ENCODE results near the gene SLF2.

SLF2 gene

DNA sequence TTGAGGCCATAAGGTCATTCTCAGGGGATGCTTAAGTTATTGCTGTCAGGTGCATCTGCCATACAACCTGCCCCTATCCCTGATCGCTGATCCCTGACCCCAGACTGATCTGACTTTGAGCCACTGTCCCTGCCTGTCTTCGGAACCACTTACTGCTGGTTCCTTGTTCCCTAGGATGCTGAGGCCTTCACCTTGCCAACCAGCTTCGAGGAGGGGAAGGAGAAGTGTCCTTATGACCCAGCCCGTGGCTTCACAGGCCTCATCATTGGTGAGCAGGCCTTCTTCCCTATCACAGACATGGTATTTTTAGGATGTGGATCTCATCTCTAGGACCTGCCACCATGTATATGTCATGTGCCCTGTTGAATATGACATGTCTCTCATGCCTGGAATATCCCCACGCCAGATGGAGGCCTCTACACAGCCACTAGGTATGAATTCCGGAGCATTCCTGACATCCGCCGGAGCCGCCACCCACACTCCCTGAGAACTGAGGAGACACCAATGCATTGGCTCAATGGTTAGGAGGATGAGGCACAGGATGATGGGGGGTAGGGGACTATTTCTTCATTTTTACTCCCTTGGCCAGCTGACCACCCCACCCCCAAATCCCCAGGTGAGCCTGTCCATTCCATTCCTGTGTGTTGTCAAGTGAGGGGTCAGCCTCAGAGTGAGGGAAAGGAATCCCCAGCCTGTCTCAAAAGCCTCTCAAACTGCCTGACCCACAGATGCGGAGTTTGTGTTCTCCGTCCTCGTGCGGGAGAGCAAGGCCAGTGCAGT is 65.5 kb downstream of the SLF2 start:
- no peak for TF ChIP-seq TAF1 (IDR thresholded peaks at IDR 0.05; ENCODE audit: borderline replicate concordance, insufficient read depth, low read length)
- TF ChIP-seq, protein P1, sequence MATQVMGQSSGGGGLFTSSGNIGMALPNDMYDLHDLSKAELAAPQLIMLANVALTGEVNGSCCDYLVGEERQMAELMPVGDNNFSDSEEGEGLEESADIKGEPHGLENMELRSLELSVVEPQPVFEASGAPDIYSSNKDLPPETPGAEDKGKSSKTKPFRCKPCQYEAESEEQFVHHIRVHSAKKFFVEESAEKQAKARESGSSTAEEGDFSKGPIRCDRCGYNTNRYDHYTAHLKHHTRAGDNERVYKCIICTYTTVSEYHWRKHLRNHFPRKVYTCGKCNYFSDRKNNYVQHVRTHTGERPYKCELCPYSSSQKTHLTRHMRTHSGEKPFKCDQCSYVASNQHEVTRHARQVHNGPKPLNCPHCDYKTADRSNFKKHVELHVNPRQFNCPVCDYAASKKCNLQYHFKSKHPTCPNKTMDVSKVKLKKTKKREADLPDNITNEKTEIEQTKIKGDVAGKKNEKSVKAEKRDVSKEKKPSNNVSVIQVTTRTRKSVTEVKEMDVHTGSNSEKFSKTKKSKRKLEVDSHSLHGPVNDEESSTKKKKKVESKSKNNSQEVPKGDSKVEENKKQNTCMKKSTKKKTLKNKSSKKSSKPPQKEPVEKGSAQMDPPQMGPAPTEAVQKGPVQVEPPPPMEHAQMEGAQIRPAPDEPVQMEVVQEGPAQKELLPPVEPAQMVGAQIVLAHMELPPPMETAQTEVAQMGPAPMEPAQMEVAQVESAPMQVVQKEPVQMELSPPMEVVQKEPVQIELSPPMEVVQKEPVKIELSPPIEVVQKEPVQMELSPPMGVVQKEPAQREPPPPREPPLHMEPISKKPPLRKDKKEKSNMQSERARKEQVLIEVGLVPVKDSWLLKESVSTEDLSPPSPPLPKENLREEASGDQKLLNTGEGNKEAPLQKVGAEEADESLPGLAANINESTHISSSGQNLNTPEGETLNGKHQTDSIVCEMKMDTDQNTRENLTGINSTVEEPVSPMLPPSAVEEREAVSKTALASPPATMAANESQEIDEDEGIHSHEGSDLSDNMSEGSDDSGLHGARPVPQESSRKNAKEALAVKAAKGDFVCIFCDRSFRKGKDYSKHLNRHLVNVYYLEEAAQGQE (IDR thresholded peaks at IDR 0.05; ENCODE audit: insufficient read depth in 1 of 2, low read depth in 2 of 2, low read length in 2 of 2) = no peak
- TF ChIP-seq POLR2AphosphoS5 (IDR thresholded peaks at IDR 0.05; ENCODE audit: low read depth, low read length) = no peak
- TF ChIP-seq SIN3A (IDR thresholded peaks at IDR 0.05; ENCODE audit: borderline replicate concordance, insufficient read depth, low read length) = no peak
- TF ChIP-seq FOXP2 (optimal IDR thresholded peaks at IDR 0.05; ENCODE audit: borderline replicate concordance, extremely low read depth, extremely low read length, insufficient read depth) = no peak

DNA sequence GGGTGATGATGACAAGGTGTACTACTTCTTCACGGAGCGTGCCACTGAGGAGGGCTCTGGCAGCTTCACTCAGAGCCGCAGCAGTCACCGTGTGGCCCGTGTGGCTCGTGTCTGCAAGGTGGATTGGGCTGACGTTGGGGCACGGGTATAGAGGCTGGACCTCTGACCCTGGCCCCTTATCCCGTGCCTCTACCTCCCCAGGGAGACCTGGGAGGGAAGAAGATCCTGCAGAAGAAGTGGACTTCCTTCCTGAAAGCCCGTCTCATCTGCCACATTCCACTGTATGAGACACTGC is 66.1 kb downstream of the SLF2 start:
- TF ChIP-seq POLR2AphosphoS5 (IDR thresholded peaks at IDR 0.05; ENCODE audit: low read depth, low read length) (no peak), FOXP2 (optimal IDR thresholded peaks at IDR 0.05; ENCODE audit: borderline replicate concordance, extremely low read depth, extremely low read length, insufficient read depth) (no peak), SIN3A (IDR thresholded peaks at IDR 0.05; ENCODE audit: borderline replicate concordance, insufficient read depth, low read length) (no peak), TAF1 (IDR thresholded peaks at IDR 0.05; ENCODE audit: borderline replicate concordance, insufficient read depth, low read length) (no peak)
- TF ChIP-seq, protein P1 (IDR thresholded peaks at IDR 0.05; ENCODE audit: insufficient read depth in 1 of 2, low read depth in 2 of 2, low read length in 2 of 2) = no peak

GRCh38 chr10:100979791-100980272 is 67.1 kb downstream of the SLF2 start:
- TF ChIP-seq SIN3A (IDR thresholded peaks at IDR 0.05; ENCODE audit: borderline replicate concordance, insufficient read depth, low read length) (no peak), TAF1 (IDR thresholded peaks at IDR 0.05; ENCODE audit: borderline replicate concordance, insufficient read depth, low read length) (no peak), FOXP2 (optimal IDR thresholded peaks at IDR 0.05; ENCODE audit: borderline replicate concordance, extremely low read depth, extremely low read length, insufficient read depth) (no peak), POLR2AphosphoS5 (IDR thresholded peaks at IDR 0.05; ENCODE audit: low read depth, low read length) (no peak)
- TF ChIP-seq, protein P1 (IDR thresholded peaks at IDR 0.05; ENCODE audit: insufficient read depth in 1 of 2, low read depth in 2 of 2, low read length in 2 of 2) = no peak

DNA sequence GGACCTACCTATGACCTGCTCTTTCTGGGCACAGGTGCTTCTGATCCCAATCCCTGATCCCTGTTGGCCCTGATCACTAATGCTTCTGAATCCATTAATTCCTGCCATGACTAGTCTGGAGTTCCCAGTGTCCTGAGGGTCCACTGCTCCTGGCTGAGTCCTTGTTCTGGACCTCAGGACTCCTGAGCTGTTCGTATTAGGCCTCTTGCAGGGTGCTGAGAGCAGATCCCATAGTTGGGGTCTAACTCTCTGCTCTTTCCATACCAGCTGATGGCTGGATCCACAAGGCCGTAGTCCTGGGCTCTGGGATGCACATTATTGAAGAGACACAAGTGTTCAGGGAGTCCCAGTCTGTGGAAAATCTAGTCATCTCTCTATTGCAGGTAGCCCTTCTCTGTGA is 67.5 kb downstream of the SLF2 start:
- no peak for TF ChIP-seq FOXP2 (optimal IDR thresholded peaks at IDR 0.05; ENCODE audit: borderline replicate concordance, extremely low read depth, extremely low read length, insufficient read depth)
- TF ChIP-seq, protein P1 (IDR thresholded peaks at IDR 0.05; ENCODE audit: insufficient read depth in 1 of 2, low read depth in 2 of 2, low read length in 2 of 2) = no peak

GRCh38 chr10:100980711-100981110 is 67.9 kb downstream of the SLF2 start:
- TF ChIP-seq TAF1 (IDR thresholded peaks at IDR 0.05; ENCODE audit: borderline replicate concordance, insufficient read depth, low read length) = no peak
- TF ChIP-seq, protein P1 (IDR thresholded peaks at IDR 0.05; ENCODE audit: insufficient read depth in 1 of 2, low read depth in 2 of 2, low read length in 2 of 2) = no peak
